Measurements from ENCODE around the gene GPR68. TPM values are rescaled to one million over a fixed set of nuclear protein-coding genes. Genes with fewer than 3 reads are reported as not detected.

Gene GPR68
- total RNA-seq, 1 experiment from 2014 or later: 0.28 TPM

- no peak overlapping the region for H3K27ac ChIP-seq (ENCODE audit: low read length)
- no peaks in the 10 kb centered on the region for H3K4me1 ChIP-seq (ENCODE audit: control insufficient read depth, insufficient read depth, low read length)
- intact Hi-C loops (cut with micrococcal nuclease; ENCODE audit: unreplicated experiment): no loop called here
- CTCF ChIA-PET: no interaction called here
- H3K27me3 ChIP-seq (ENCODE audit: control insufficient read depth, insufficient read depth, low read length): no peaks in the 10 kb centered on the region
- no TSS peak for BruUV-seq (replicated peaks)
- DNase-seq (ENCODE audit: low read depth, low spot score): no peak
- POLR2A ChIA-PET: no interaction called here
- no peak overlapping the region for H3K4me3 ChIP-seq (ENCODE audit: low read depth in 2 of 2, low read length in 2 of 2)
- no peaks in the 10 kb centered on the region for H3K9me3 ChIP-seq (ENCODE audit: control insufficient read depth, insufficient read depth, low read depth, low read length)
- no peaks in the 10 kb centered on the region for H3K36me3 ChIP-seq (ENCODE audit: control insufficient read depth, insufficient read depth, low read length)
- in situ Hi-C loops (cut with HindIII; ENCODE audit: low pct_unique_long_range_greater_than_20kb, low sequenced_read_pairs): no loop called here
- TF ChIP-seq TCF7L2 (IDR thresholded peaks at IDR 0.05; ENCODE audit: low read depth, low read length): no peak
- TF ChIP-seq REST (IDR thresholded peaks at IDR 0.05; ENCODE audit: insufficient read depth in 1 of 2, low read depth in 2 of 2, low read length in 1 of 2): no peak
- no peak for TF ChIP-seq POLR2AphosphoS5 (IDR thresholded peaks at IDR 0.05; ENCODE audit: low read depth, low read length)
- no peak for TF ChIP-seq SIN3A (IDR thresholded peaks at IDR 0.05; ENCODE audit: borderline replicate concordance, insufficient read depth, low read depth, low read length)
- TF ChIP-seq CTCF (IDR thresholded peaks at IDR 0.05): no peak
- no peak for ATAC-seq
Measured at GRCh38 chr14:91281346-91281745, 36.8 kb upstream of the GPR68 start.

GRCh38 chr14:91280129-91280528 is 35.6 kb upstream of the GPR68 start:
- Histone ChIP-seq H3K27ac (ENCODE audit: low read length) (no peak overlapping the region), H3K4me3 (ENCODE audit: low read depth in 2 of 2, low read length in 2 of 2) (no peak overlapping the region), H3K27me3 (ENCODE audit: control insufficient read depth, insufficient read depth, low read length) (no peaks in the 10 kb centered on the region), H3K36me3 (ENCODE audit: control insufficient read depth, insufficient read depth, low read length) (no peaks in the 10 kb centered on the region), H3K4me1 (ENCODE audit: control insufficient read depth, insufficient read depth, low read length) (no peaks in the 10 kb centered on the region), H3K9me3 (ENCODE audit: control insufficient read depth, insufficient read depth, low read depth, low read length) (no peaks in the 10 kb centered on the region)
- no TSS peak for BruUV-seq (replicated peaks)
- DNase-seq (ENCODE audit: low read depth, low spot score) (no peak), ATAC-seq (no peak)
- ChIA-PET CTCF (no interaction called here), POLR2A (no interaction called here)
- TF ChIP-seq CTCF (IDR thresholded peaks at IDR 0.05): no peak
- no peak for TF ChIP-seq TCF7L2 (IDR thresholded peaks at IDR 0.05; ENCODE audit: low read depth, low read length)
- TF ChIP-seq REST (IDR thresholded peaks at IDR 0.05; ENCODE audit: insufficient read depth in 1 of 2, low read depth in 2 of 2, low read length in 1 of 2): no peak
- TF ChIP-seq POLR2AphosphoS5 (IDR thresholded peaks at IDR 0.05; ENCODE audit: low read depth, low read length): no peak
- no peak for TF ChIP-seq SIN3A (IDR thresholded peaks at IDR 0.05; ENCODE audit: borderline replicate concordance, insufficient read depth, low read depth, low read length)
- in situ Hi-C loops (cut with HindIII; ENCODE audit: low pct_unique_long_range_greater_than_20kb, low sequenced_read_pairs): no loop called here
- intact Hi-C loops (cut with micrococcal nuclease; ENCODE audit: unreplicated experiment): no loop called here

Measured in Panc1 (cell line).